Right cardiac atrium (tissue), 5 donors: ENCODE results near the gene EFNB3. TPM values are rescaled to one million over a fixed set of nuclear protein-coding genes. Genes with fewer than 3 reads are reported as not detected.

Source experiments
- ATAC-seq, 2 donors: fragments of 200-7000 bp; cut with Tn5 transposase; one replicate each; pipeline versions ENCODE4 v1.8.0 to v1.9.1; 2020; ENCODE audit warnings: moderate library complexity in 2 of 2, mild to moderate bottlenecking in 1 of 2
- DNase-seq, 3 donors: peaks; one replicate each; pipeline ENCODE4 v3.0.0-alpha.2; 2020
- H3K27ac ChIP-seq: one replicate; pipeline ENCODE4 v1.5.1; 2013; ENCODE audit warnings: mild to moderate bottlenecking, low read length, control low read depth, moderate library complexity
- H3K27me3 ChIP-seq: one replicate; pipeline ENCODE4 v1.6.1; 2013; ENCODE audit not compliant: control insufficient read depth, insufficient read depth
- H3K4me1 ChIP-seq: one replicate; pipeline ENCODE4 v1.6.1; 2013; ENCODE audit warnings: low read length; ENCODE audit not compliant: control insufficient read depth, insufficient read depth
- H3K4me3 ChIP-seq: one replicate; pipeline ENCODE4 v1.5.1; 2013; ENCODE audit warnings: low read length, control low read depth
- H3K9me3 ChIP-seq: one replicate; pipeline ENCODE4 v1.6.1; 2013; ENCODE audit warnings: low read length; ENCODE audit not compliant: control insufficient read depth
- WGBS: extraction: QIAGEN DNeasy Blood & Tissue Kit; methylation state at CpG from one replicate; pipeline ENCODE4 v1.1.7; 2013; 5-methylcytosine and 5-hydroxymethylcytosine counted together
- intact Hi-C, 4 donors: fragments of 100-400 bp; cut with DNase I; formaldehyde crosslinking; loops; one replicate each; pipeline versions ENCODE4 v1.11.0 to v1.14.0; 2022 to 2023
- polyA plus RNA-seq: library from polyadenylated mRNA; stranded (reverse); fragments of 200-250 nt; gene quantifications from one replicate; pipeline ENCODE4 v1.2.3, GENCODE V29; 2013
- total RNA-seq, 4 donors: library from RNA; stranded (reverse); fragmentation: NEBNext Ultra II Directional; extraction: Animal tissue kit (Norgen Biotek cat#: 25700); gene quantifications; one replicate each; pipeline ENCODE4 v1.2.1, GENCODE V29; 2021
- donor health status: healthy with polysubstance abuse.
- donor health status: DM: no; HTN: yes; CAD: no.
- donor health status: DM: no; HTN: no; CAD: no.
- donor health status: DM: no; HTN: yes; CAD: no; lungs with severe emphysema.
- donor health status: DM: yes; HTN: yes; CAD: no.

EFNB3 gene
- total and polyA plus RNA-seq, 5 donors: 0.31 to 0.97 (median 0.59) TPM

GRCh38 chr17:7750321-7750821, 45.4 kb downstream of the EFNB3 start:
- intact Hi-C loops: no loop called here
- no peak for DNase-seq
- H3K27me3 ChIP-seq: no peaks in the 10 kb centered on the region
- no peak overlapping the region for H3K4me3 ChIP-seq
- WGBS: 59% methylated on average over 4 of the region's 4 CpGs
- no peak overlapping the region for H3K27ac ChIP-seq
- ATAC-seq: no peak
- no peaks in the 10 kb centered on the region for H3K9me3 ChIP-seq
- H3K4me1 ChIP-seq: peaks cover 5% of the 10 kb centered on the region

GRCh38 chr17:7754656-7755055, 49.7 kb downstream of the EFNB3 start:
- ATAC-seq (no peak), DNase-seq (no peak)
- intact Hi-C loops: no loop called here
- Histone ChIP-seq H3K4me3 (no peak overlapping the region), H3K27ac (no peak overlapping the region), H3K9me3 (no peaks in the 10 kb centered on the region), H3K27me3 (no peaks in the 10 kb centered on the region), H3K4me1 (no peaks in the 10 kb centered on the region)
- 80% methylated on average over 8 of the region's 8 CpGs for WGBS

GRCh38 chr17:7755095-7755890, 50.3 kb downstream of the EFNB3 start:
- 62% methylated on average over 9 of the region's 9 CpGs for WGBS
- Histone ChIP-seq H3K27me3 (no peaks in the 10 kb centered on the region), H3K4me3 (no peak overlapping the region), H3K27ac (no peak overlapping the region), H3K9me3 (no peaks in the 10 kb centered on the region), H3K4me1 (no peaks in the 10 kb centered on the region)
- intact Hi-C loops: no loop called here
- no peak for ATAC-seq
- DNase-seq: no peak

GRCh38 chr17:7756968-7757367, 52.0 kb downstream of the EFNB3 start:
- 93% methylated on average over 14 of the region's 14 CpGs for WGBS
- intact Hi-C loops: no loop called here

More at GRCh38 chr17:7756968-7757367, 52.0 kb downstream of the EFNB3 start:
- ATAC-seq: no peak
- H3K27me3 ChIP-seq: no peaks in the 10 kb centered on the region
- H3K4me1 ChIP-seq: no peaks in the 10 kb centered on the region
- H3K9me3 ChIP-seq: no peaks in the 10 kb centered on the region
- no peak for DNase-seq
- H3K27ac ChIP-seq: no peak overlapping the region
- H3K4me3 ChIP-seq: no peak overlapping the region

Other genes starting within 250 kb of the EFNB3 start
- gene ZBTB4, start 225.6 kb upstream of the EFNB3 start, total RNA-seq: 10 to 100 TPM; 73.6 to 86.2 (median 82.2) TPM
- gene ZBTB4, start 225.6 kb upstream of the EFNB3 start, polyA plus RNA-seq: 41.7 TPM
- not detected for gene SLC35G6, start 223.8 kb upstream of the EFNB3 start, total RNA-seq
- gene SLC35G6, start 223.8 kb upstream of the EFNB3 start, polyA plus RNA-seq: not detected
- gene POLR2A, start 220.8 kb upstream of the EFNB3 start, total RNA-seq: 10 to 100 TPM; 41.9 to 51.4 (median 47.4) TPM
- 22.3 TPM for gene POLR2A, start 220.8 kb upstream of the EFNB3 start, polyA plus RNA-seq
- 10 to 100 TPM; 42.9 to 52.0 (median 47.5) TPM for gene TNFSF12, start 156.1 kb upstream of the EFNB3 start, total RNA-seq
- gene TNFSF12, start 156.1 kb upstream of the EFNB3 start, polyA plus RNA-seq: 58.4 TPM
- gene TNFSF13, start 146.5 kb upstream of the EFNB3 start, total RNA-seq: 10 to 100 TPM; 14.6 to 19.9 (median 15.7) TPM
- gene TNFSF13, start 146.5 kb upstream of the EFNB3 start, polyA plus RNA-seq: 15.3 TPM
- 10 to 100 TPM; 27.2 to 37.2 (median 34.2) TPM for gene SENP3, start 143.3 kb upstream of the EFNB3 start, total RNA-seq
- 45.2 TPM for gene SENP3, start 143.3 kb upstream of the EFNB3 start, polyA plus RNA-seq
- gene CD68, start 125.6 kb upstream of the EFNB3 start, total RNA-seq: 10 to 100 TPM; 34.6 to 45.6 (median 44.1) TPM
- gene CD68, start 125.6 kb upstream of the EFNB3 start, polyA plus RNA-seq: 19.4 TPM
- gene MPDU1, start 121.3 kb upstream of the EFNB3 start, total RNA-seq: 10 to 100 TPM; 19.3 to 32.7 (median 29.4) TPM
- 43.7 TPM for gene MPDU1, start 121.3 kb upstream of the EFNB3 start, polyA plus RNA-seq
- gene SOX15, start 115.1 kb upstream of the EFNB3 start, total RNA-seq: 1 to 10 TPM; 5.4 to 6.2 (median 5.9) TPM
- gene SOX15, start 115.1 kb upstream of the EFNB3 start, polyA plus RNA-seq: 7.0 TPM
- gene FXR2, start 90.3 kb upstream of the EFNB3 start, total RNA-seq: 100 to 1,000 TPM in 1 of 4 donors, 10 to 100 TPM in 3; 78.9 to 109 (median 87.2) TPM
- 79.3 TPM for gene FXR2, start 90.3 kb upstream of the EFNB3 start, polyA plus RNA-seq
- 100 to 1,000 TPM in 2 of 4 donors, 10 to 100 TPM in 2; 85.1 to 117 (median 93.7) TPM for gene SAT2, start 77.4 kb upstream of the EFNB3 start, total RNA-seq
- gene SAT2, start 77.4 kb upstream of the EFNB3 start, polyA plus RNA-seq: 141 TPM
- 1 to 10 TPM in 1 of 4 donors, under 1 TPM in 2, not detected in 1; 0.71 to 1.2 (median 0.82) TPM for gene SHBG, start 75.1 kb upstream of the EFNB3 start, total RNA-seq
- 0.57 TPM for gene SHBG, start 75.1 kb upstream of the EFNB3 start, polyA plus RNA-seq
- gene ATP1B2, start 54.3 kb upstream of the EFNB3 start, total RNA-seq: 10 to 100 TPM in 1 of 4 donors, 1 to 10 TPM in 3; 3.1 to 10.2 (median 5.3) TPM
- gene ATP1B2, start 54.3 kb upstream of the EFNB3 start, polyA plus RNA-seq: 2.8 TPM
- gene TP53, start 17.7 kb upstream of the EFNB3 start, total RNA-seq: 10 to 100 TPM; 13.2 to 16.3 (median 14.2) TPM
- 6.1 TPM for gene TP53, start 17.7 kb upstream of the EFNB3 start, polyA plus RNA-seq
- gene WRAP53, start 16.7 kb upstream of the EFNB3 start, total RNA-seq: 1 to 10 TPM; 4.0 to 6.3 (median 4.9) TPM
- gene WRAP53, start 16.7 kb upstream of the EFNB3 start, polyA plus RNA-seq: 5.1 TPM
- under 1 TPM in 3 of 4 donors, not detected in 1; 0.03 to 0.22 (median 0.06) TPM for gene DNAH2, start 12.5 kb downstream of the EFNB3 start, total RNA-seq
- 0.11 TPM for gene DNAH2, start 12.5 kb downstream of the EFNB3 start, polyA plus RNA-seq
- gene KDM6B, start 129.0 kb downstream of the EFNB3 start, total RNA-seq: 10 to 100 TPM; 25.7 to 28.1 (median 27.5) TPM
- gene KDM6B, start 129.0 kb downstream of the EFNB3 start, polyA plus RNA-seq: 18.6 TPM
- gene TMEM88, start 149.9 kb downstream of the EFNB3 start, total RNA-seq: 10 to 100 TPM in 3 of 4 donors, 1 to 10 TPM in 1; 9.0 to 24.6 (median 16.3) TPM
- gene TMEM88, start 149.9 kb downstream of the EFNB3 start, polyA plus RNA-seq: 74.5 TPM
- 100 to 1,000 TPM in 1 of 4 donors, 10 to 100 TPM in 3; 59.9 to 103 (median 95.6) TPM for gene NAA38, start 152.4 kb downstream of the EFNB3 start, total RNA-seq
- 160 TPM for gene NAA38, start 152.4 kb downstream of the EFNB3 start, polyA plus RNA-seq
- gene CYB5D1, start 152.8 kb downstream of the EFNB3 start, total RNA-seq: 10 to 100 TPM; 12.6 to 16.2 (median 15.4) TPM
- gene CYB5D1, start 152.8 kb downstream of the EFNB3 start, polyA plus RNA-seq: 12.1 TPM
- 10 to 100 TPM; 31.2 to 38.8 (median 35.0) TPM for gene CHD3, start 183.6 kb downstream of the EFNB3 start, total RNA-seq
- 45.3 TPM for gene CHD3, start 183.6 kb downstream of the EFNB3 start, polyA plus RNA-seq
- 1 to 10 TPM in 3 of 4 donors, under 1 TPM in 1; 0.89 to 2.1 (median 1.5) TPM for gene RNF227, start 211.1 kb downstream of the EFNB3 start, total RNA-seq
- gene RNF227, start 211.1 kb downstream of the EFNB3 start, polyA plus RNA-seq: 1.5 TPM
- 1 to 10 TPM in 1 of 4 donors, under 1 TPM in 3; 0.60 to 1.2 (median 0.70) TPM for gene KCNAB3, start 224.7 kb downstream of the EFNB3 start, total RNA-seq
- 0.50 TPM for gene KCNAB3, start 224.7 kb downstream of the EFNB3 start, polyA plus RNA-seq
- 100 to 1,000 TPM in 3 of 4 donors, 10 to 100 TPM in 1; 73.4 to 109 (median 104) TPM for gene TRAPPC1, start 226.7 kb downstream of the EFNB3 start, total RNA-seq
- 135 TPM for gene TRAPPC1, start 226.7 kb downstream of the EFNB3 start, polyA plus RNA-seq
- 10 to 100 TPM in 3 of 4 donors, 1 to 10 TPM in 1; 9.6 to 14.6 (median 10.4) TPM for gene CNTROB, start 227.0 kb downstream of the EFNB3 start, total RNA-seq
- 9.6 TPM for gene CNTROB, start 227.0 kb downstream of the EFNB3 start, polyA plus RNA-seq